GM21825 (cell line): Measurements from ENCODE around the gene CTNNA2.
"Not testable (repeated sequence)": the region's sequence is repeated elsewhere in the genome, so short reads cannot be mapped to it uniquely, and the experiment has no call there.

Source experiments
- ATAC-seq: cut with Tn5 transposase; IDR thresholded peaks from one replicate; pipeline ENCODE4 v1.9.1; 2021; ENCODE audit warnings: mild to moderate bottlenecking, moderate library complexity; ENCODE audit not compliant: unreplicated experiment

CTNNA2 gene

GRCh38 chr2:80068038-80068731 is 555.3 kb downstream of the CTNNA2 start:
- no peak for ATAC-seq

- no peak for ATAC-seq
Observed at GRCh38 chr2:80070587-80070986, 557.7 kb downstream of the CTNNA2 start.

- no peak for ATAC-seq
Observed at GRCh38 chr2:80071941-80072340, 559.1 kb downstream of the CTNNA2 start.

GRCh38 chr2:80073134-80073561 is 560.3 kb downstream of the CTNNA2 start:
- no peak for ATAC-seq

- ATAC-seq, result no peak
Observed at GRCh38 chr2:80074321-80075070, 561.6 kb downstream of the CTNNA2 start.

GRCh38 chr2:80075719-80076118 is 562.9 kb downstream of the CTNNA2 start:
- ATAC-seq, result no peak

- ATAC-seq, result no peak
Observed at GRCh38 chr2:80078290-80079036, 565.6 kb downstream of the CTNNA2 start.

- ATAC-seq, result no peak
Observed at GRCh38 chr2:80080957-80081356, 568.1 kb downstream of the CTNNA2 start.

GRCh38 chr2:80086831-80087230 is 574.0 kb downstream of the CTNNA2 start:
- no peak for ATAC-seq

- no peak for ATAC-seq
Observed at GRCh38 chr2:80091237-80091636, 578.4 kb downstream of the CTNNA2 start.

- ATAC-seq, result no peak
Observed at GRCh38 chr2:80092474-80092873, 579.6 kb downstream of the CTNNA2 start.

GRCh38 chr2:80098503-80098902 is 585.7 kb downstream of the CTNNA2 start:
- ATAC-seq, result not testable (repeated sequence)

- no peak for ATAC-seq
Observed at GRCh38 chr2:80102026-80102425, 589.2 kb downstream of the CTNNA2 start.

GRCh38 chr2:80105015-80105640 is 592.3 kb downstream of the CTNNA2 start:
- no peak for ATAC-seq

- no peak for ATAC-seq
Observed at GRCh38 chr2:80111185-80111584, 598.3 kb downstream of the CTNNA2 start.

GRCh38 chr2:80112790-80113189 is 599.9 kb downstream of the CTNNA2 start:
- no peak for ATAC-seq

GRCh38 chr2:80113399-80113798 is 600.5 kb downstream of the CTNNA2 start:
- no peak for ATAC-seq

GRCh38 chr2:80114812-80115211 is 602.0 kb downstream of the CTNNA2 start:
- ATAC-seq, result no peak

GRCh38 chr2:80117401-80117800 is 604.5 kb downstream of the CTNNA2 start:
- ATAC-seq, result no peak

- no peak for ATAC-seq
Observed at GRCh38 chr2:80120866-80121265, 608.0 kb downstream of the CTNNA2 start.

- no peak for ATAC-seq
Observed at GRCh38 chr2:80122675-80123074, 609.8 kb downstream of the CTNNA2 start.
